Bone marrow (tissue), 2 donors: ENCODE data around the gene CHMP4A.
"Not testable (repeated sequence)": the region's sequence is repeated elsewhere in the genome, so short reads cannot be mapped to it uniquely, and the experiment has no call there.

Experiments used
- DNase-seq, 2 donors: peaks; one replicate each; lab custom pipeline; 2025; lab: John Stamatoyannopoulos, UW

CHMP4A gene

DNA sequence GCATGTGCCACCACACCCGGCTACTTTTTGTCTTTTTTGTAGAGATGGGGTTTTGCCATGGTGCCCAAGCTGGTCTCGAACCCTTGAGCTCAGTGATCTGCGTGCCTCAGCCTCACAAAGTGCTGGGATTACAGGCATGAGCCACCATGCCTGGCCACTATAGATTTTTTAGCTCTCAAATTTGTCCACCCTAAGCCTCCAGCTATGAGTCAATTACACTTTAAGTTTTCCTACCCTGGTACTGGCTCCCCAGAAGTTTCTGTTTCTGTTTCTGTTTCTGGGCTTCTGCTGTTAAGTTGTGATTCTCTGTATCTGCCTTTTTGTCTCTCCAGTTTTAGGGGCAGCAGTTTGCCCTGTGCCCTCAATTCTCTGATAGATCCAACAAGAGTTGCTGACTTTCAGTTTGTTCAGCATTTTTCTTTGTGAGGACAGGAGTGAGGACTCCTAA, 33.5 kb upstream of the CHMP4A start:
- peak in 1 of 2 donors; percentile 71 for DNase-seq

DNA sequence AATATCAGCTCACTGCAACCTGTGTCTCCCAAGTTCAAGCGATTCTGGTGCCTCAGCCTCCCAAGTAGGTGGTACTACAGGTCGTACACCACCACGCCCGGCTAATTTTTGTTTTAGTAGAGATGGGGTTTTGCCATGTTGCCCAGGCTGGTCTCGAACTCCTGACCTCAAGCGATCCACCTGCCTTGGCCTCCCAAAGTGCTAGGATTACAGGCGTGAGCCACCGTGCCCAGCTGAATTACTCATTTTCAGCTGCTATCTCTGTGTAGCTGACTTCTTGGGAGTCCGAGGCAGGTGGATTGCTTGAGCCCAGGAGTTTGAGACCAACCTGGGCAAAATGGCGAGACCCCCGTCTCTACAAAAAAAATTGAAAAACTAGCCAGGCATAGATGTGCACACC, 32.1 kb upstream of the CHMP4A start:
- DNase-seq = not testable (repeated sequence)

DNA sequence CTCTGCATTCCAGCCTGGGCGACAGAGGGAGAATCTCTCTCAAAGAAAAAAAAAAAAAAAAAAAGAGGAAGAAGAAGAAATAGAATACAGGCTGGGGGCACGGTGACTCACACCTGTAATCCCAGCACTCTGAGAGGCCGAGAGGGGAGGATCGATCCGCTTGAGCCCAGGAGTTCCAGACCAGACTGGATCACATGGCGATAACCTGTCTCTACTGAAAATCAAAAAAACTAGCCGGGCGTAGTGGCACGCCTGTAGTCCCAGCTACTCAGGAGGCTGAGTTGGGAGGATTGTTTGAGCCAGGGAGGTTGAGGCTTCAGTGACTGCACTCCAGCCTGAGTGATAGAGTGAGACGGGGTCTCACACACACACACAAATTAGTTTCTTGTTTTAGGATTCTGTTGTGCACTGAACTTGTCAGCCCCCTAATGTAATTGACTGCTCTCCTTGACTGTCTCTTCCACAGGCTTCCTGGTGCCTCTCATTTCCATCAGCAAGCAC, 30.1 kb upstream of the CHMP4A start:
- peak in 1 of 2 donors; percentile 79 for DNase-seq

DNA sequence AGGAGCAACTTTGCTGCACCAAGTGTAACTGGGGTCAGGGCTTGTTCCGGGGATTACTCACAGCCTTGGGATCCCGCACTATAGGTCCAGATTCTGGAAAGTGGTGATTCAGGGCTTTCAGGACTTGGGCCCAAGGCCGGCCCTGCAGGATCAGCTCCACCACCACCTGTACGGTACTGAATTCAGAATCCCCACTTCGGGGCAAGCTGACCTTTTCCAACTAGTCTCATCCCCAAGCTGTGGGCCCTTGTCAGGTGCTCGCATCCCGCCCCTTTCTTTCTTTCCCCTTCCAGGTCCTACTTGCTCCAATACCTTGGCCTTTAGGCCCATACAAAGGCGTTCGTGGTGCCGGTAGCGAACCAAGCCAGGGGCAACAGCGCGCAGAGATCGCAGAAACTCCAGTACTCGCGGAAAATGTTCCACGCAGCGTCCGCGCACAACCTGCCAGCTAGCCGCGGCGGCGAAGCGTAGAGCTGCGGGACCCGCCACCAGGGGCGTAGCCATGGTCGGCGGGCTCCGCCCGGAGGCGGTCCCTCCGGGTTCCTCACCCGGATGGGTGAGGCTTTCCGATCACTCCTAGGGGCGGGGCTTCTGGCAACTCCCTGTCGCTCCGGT, 28.6 kb upstream of the CHMP4A start:
- no peak for DNase-seq

DNA sequence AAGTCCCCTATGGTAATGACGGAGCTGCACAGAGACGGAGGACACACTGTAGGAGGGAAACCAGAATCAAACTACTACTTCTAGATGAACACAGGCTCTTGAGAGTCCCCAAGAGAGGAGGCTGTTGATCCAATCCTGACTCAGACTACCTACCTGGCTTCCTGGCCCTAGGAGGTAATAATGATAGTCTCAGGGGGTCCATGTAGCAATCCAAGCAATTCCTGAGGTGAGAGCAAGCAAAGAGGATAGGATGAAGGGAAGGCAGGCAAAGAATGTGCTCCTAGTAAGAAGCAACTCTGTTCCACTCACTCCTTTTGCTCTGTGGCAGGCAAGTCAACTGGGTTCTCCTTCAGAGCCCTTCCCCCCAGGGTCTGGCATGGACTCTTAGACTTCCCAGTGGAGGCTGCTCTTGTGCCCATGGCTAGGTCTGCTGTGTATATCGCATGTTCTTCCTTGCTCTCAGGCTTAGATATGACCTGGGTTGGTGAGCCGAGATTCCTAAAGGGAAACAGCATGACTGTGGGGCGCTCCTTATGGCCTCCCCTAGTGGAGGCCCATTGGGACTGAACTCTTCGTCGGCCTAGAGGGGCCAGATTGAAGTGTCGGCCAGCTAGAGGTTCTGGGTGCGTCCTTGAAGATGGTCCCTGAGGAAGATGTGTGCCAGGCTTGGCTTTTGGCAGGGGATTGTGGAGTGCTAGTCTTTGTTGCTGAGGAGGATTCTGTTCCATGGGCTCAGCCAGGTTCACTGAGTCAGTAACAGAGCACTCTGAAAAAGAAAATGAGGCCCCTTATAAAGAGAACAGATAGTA, 27.0 kb upstream of the CHMP4A start:
- no peak for DNase-seq

DNA sequence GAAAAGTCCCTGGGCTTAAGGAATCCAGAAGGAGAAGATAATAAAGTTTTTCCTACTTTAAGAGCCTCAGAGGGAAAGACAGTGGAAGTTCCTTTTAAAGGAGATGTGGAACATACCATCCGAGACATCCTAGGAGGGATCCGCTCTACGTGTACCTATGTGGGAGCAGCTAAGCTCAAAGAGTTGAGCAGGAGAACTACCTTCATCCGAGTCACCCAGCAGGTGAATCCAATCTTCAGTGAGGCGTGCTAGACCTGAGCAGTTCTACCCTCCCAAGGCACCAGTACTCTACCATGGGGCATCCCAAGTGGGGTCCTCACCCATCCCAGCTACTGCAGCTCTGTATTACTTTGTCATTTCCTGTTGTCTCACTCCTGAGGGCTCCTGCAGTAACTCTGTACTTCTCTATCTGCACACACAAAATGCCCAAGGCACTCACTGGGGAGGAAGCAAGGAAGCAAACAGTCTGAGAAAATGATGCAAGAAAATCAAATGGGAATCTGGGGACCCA, 25.3 kb upstream of the CHMP4A start:
- no peak for DNase-seq

DNA sequence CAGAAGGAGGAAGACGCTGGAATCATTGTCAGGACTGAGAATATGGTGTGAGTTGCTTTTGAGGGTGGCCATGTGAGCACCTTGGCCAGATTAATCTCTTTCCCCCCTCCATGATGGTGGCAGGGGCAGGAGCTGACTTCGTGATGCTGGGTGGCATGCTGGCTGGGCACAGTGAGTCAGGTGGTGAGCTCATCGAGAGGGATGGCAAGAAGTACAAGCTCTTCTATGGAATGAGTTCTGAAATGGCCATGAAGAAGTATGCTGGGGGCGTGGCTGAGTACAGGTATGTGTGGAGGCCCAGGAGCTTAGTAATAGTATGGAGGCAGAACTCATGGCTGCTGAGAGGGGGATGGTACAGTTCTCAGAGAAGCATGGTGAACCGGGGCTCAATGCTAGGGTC, 24.8 kb upstream of the CHMP4A start:
- no peak for DNase-seq

DNA sequence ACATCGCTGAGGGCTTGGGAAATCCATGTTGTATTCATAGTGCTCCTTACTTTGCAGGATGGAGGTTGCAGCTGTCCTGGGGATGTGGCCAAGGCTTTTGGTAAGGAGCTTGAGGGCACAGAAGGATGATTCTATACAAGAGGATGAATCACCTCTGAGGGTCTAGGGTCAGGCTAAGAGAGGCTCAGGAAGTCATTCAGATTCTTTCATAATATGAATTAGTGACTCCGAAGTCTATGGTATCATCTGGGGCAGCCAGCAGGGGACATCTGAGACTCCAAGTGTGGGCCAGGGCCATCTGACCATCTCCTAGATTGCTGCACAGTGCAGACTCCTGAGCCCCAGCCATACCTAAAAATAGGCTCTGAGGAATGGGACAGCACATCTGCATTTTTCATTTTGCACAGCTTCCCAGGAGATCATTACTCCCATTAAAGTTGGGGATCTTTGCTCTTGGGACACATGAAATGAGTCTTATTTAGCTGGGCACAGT, 24.2 kb upstream of the CHMP4A start:
- DNase-seq = no peak

DNA sequence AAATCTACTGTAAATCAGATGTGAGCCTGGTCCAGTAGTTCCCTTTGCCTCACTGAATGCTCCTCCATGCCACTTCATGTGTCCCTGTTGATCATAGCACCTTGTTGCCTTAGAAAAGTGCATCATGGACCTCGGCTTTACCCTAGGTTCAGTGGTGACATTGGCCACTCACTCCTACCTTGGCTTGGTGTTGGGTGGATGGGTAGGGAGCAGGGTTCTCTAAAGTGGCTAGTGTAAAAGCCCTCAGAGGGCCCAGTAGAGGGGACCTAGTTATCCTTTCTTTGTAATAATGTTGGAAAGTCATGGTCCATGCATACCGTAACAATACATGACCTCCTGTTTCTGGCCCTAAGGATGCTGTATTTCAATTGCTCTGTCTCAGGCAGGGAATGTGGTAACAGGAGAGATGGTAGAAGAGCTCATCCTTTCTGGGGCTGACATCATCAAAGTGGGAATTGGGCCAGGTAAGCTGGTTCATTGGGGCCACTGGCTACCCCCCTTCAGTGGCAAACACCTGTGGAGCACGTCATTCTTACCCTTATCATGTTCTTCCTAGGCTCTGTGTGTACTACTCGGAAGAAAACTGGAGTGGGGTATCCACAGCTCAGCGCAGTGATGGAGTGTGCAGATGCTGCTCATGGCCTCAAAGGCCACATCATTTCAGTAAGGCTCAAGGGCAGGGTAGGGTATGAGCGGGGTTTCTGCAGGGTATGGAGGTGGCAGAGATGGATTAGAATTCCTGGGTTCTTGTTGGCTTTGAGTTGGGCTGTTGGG, 23.6 kb upstream of the CHMP4A start:
- no peak for DNase-seq

DNA sequence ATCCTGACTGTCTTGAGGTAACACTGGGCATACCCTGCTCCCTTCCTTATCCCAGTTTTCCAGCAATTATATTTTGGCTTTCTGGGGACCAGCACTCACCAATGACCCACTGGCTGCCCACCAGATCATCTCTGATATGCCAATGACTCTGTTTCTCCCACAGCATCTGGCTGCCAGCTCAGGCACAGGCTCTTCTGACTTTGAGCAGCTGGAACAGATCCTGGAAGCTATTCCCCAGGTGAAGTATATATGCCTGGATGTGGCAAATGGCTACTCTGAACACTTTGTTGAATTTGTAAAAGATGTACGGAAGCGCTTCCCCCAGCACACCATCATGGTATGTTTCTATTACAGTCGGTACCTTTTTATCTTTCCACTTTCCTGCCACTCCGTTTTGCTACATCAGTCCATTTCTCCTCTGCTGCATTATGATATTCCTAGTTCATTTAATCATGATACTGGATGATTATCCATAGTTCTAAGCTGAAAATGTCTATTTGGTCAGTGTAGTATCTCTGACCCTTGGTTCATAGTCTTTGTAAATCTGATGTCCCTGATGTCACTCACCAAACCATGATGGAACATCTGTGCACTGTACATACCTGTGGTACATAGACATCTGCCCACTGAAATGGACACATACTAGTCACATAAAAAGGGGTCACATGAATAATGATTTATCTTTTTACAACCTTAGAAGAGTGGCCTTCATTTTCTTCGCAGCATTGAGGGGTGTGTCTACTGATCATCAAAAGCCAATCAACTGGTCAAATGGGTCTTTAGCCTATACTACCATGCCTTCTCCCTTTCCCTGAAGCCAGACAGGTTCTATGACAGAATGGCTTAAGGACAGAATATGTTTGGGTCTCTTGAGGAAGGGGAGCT, 22.8 kb upstream of the CHMP4A start:
- DNase-seq = no peak

DNA sequence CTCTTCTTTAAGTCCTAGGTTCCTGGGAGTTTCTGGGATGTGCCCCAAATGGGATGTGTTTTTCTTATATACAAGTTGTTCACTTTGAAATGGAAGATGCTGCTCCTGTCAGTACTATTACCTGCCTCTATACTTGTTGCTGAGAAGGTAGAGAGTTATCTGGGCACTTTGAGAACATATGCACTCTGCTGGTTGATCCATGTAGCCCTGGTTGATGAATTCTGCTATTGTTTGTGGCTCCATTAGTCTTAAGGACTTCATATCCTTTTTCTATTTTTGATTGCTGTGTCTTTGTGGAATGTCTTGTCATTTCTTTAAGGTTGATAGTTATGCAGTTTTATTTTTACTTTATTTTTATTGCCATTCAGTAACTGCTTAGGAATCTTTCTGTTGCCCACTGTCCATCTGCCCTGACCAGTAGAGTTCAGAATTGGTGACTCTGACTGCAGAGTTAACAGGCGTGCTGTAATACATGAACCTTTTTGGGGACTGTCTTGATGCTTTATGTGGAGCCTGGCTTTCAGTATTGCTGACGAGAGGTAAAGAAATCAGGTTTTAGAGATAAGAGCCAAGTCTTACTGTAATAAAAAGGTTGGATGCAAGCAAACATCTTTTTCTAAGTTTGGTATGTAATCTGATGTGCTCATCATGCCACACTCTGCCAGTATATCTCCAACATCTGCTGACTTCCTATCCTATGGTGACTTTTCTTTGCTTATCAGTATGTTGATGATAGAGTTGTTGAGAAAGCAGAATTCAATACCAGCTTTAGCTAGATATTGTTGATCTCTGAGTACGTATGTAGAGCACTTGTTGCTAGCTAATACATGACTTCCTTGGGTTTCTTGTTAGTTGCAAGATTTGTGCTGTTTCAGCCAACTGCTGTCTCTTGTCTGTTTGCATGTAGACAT, 21.1 kb upstream of the CHMP4A start:
- no peak for DNase-seq

DNA sequence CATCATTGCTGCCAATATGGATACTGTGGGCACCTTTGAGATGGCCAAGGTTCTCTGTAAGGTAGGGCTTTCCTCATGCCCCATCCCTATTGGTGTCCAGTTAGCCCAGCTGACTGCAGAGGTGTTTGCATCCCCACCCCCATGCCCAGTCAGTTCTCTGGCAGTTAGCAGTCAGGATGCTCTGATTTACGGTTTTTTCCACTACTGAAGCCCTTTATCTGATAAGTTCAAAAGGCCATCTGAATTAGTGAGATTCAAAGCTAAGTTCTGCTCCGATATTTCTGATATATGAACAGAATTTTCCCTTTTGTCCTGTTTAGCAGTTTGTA, 20.2 kb upstream of the CHMP4A start:
- DNase-seq = no peak

DNA sequence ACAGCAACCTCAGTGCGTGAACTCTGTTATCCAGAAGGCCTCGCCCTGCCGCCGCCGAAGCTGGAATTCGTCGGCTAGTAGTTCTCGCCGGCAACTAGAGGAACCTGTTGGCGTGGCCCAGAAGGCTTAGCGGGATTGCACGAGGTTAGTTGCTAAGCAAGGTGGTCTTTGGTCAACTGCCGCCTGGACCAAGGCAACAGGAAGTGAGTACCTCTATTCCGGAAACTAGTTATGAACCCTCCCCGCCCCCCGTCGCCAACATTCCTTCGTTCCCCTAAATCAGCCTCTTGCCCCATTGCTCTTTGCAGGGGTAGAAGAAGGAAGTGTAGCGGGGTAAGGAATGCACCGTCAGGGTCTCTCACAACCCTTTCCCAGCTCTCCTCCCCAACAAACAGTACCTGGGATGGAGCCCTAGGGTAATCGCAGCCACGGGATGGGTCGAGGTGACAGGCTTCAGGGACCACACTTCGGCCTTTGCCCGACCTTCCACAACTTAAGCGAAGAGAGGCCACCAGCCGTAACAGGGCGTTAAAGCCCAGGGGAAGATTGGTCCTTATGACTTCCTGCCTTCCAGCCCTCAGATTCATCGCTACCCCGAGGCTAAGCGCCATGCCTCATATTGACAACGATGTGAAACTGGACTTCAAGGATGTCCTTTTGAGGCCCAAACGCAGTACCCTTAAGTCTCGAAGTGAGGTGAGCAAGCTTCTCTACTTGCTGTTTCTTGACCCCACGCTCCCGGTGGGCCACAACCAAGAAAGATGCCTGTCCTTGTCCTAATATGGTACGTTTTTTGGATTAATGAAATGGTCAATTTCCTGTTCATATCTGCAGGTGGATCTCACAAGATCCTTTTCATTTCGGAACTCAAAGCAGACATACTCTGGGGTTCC, 19.6 kb upstream of the CHMP4A start, which contains the start of gene GMPR2:
Gene GMPR2, plus strand, starts transcription at position 285 of the 893 bp plus-strand sequence. Its CDS starts 325 bp downstream, at position 610.
- DNase-seq = no peak

DNA sequence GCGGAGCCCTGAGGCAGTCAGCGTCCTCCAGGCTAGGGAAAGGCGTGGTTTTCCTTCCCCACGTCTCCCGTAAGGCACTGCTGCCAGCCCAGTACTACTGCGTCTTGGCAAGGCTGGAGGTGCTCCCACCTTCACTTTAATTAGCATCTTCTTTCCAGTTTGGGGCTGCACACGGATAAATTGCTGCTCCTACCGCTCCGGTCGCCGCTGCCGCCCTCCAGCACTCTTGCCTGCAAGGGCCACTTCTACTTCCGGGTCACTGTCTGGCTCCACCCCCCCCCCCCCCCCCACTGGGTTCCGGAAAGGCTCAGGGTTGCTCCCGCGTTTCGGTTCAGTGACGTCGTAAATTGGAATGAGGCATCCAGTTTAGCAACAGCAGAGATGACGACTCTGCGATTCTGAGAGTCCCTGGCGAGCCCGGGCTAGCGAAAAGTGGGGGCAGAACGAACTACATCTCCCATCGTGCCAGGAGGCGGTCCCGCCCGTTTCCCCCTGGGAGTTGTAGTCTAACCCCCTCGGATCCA, 18.9 kb upstream of the CHMP4A start, which contains the start of gene NEDD8:
Gene NEDD8, minus strand, starts transcription at position 247 of the 524 bp plus-strand sequence. Its CDS starts 100 bp downstream, at position 147.
- peak; percentile 86 to 92 for DNase-seq

DNA sequence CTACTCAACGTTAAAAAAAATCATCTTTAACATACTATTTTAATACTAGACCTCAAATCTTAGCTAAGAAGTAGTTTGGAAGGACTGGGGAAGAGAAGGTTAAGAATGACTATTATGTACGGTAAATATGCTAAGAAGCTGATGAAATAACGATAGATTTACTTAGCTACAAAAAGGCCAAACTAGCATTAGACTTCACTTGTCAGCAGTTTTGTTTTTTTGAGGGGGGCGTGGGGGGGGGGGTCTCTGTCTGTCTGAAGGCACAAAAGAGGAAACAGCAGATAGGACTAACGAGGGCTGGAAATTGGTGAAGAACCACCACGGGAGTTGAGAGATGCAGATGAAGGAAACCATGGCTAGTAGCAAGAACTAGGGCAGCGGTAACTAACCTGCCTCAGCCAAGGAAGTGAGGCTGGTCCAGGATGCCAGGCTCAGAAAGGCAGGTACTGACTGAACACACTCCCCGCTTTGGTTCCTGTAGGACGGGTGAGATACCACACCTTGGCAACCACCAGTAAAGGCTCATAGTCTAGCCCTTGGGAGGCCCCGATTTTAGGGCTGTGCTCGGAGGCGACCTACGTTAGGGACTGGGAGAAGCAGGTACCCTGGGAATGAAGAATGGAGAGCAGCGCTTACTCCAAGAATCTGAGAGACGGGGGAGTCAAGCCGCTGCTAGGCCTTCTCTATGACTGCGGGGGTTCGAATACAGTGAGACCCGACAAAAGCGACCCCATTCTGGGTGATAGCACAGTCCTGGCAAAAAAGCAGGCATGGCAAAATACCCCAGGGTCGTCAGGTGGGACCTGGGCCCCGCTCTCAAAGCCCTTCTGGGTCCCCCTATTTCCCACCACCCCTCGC, 18.2 kb upstream of the CHMP4A start:
- DNase-seq = no peak

DNA sequence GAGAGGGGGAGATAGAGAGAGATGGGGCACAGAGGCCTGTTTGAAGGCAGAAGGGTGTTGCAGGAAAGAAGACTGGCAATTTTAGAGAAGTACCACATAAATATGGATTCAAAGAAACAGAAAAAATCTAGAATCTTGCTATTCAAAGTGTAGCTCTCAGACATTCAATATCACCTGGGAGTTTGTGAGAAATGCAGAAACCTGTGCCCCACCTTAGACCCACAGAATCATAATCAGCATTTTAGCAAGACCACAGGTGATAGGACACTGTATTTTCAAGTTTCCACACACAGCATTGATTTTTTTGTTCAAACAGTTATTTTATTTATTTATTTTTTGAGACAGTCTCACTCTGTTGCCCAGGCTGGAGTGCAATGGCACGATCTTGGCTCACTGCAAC, 15.6 kb upstream of the CHMP4A start:
- no peak for DNase-seq

DNA sequence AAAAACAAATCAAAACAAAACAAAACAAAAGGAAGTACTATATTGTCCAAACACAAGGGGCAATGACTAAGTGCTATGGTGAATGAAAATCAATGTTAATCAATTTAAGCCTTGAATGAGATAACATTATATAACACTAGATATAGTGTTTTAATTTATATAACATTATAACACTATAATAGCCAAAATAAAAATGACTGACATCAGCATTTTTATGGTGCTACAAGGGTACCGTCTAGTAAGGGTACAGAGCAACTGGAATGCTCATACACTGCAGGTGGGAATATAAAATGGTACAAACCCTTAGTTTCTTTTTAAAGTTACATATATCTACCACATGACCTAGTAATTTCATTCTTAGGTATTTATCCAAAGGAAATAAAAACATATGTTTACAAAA, 13.2 kb upstream of the CHMP4A start:
- no peak for DNase-seq

DNA sequence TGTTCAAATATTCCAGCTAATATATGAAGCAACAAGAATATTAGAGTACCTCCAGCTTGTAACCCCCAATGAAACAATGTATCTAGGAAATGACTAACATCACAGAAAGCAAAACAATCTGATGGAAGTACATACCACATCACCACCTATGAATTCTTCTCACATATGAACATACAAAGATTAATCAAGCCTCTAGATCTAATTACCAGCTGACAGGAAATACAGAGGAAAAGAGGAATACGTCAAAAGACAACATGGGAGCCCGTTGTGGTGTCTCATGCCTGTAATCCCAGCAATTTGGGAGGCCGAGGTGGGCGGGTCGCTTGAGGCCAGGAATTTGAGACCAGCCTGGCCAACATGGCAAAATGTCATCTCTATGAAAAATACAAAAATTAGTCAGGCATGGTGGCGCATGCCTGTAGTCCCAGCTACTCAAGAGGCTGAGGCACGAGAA, 11.4 kb upstream of the CHMP4A start:
- no peak for DNase-seq
